ENCODE measurements around the gene KIAA2012.

GRCh38 chr2:202091476-202091875 is 18.4 kb downstream of the KIAA2012 start:
- TF ChIP-seq CTCF (IDR thresholded peaks at IDR 0.05) (no peak), POLR2A (IDR thresholded peaks at IDR 0.05) (no peak), EP300 (IDR thresholded peaks at IDR 0.05) (no peak)
